Ovary (tissue), 3 donors: ENCODE data around the gene FKBP9.

Experiments used
- POLR2A ChIP-seq: fragments of 450-650 bp; IDR thresholded peaks from one replicate; pipeline ENCODE4 v1.6.1; 2017; ENCODE audit warnings: antibody characterized with exemption, mild to moderate bottlenecking, moderate library complexity
- TF ChIP-seq, protein P1 (sequence below), 3 donors: fragments of 450-650 bp in 2 of 3; fragments of 200-600 bp in 1 of 3; IDR thresholded peaks; one replicate each; pipeline versions ENCODE4 v1.5.1 to v1.8.0; 2016 to 2022; ENCODE audit warnings: antibody characterized with exemption in 3 of 3, mild to moderate bottlenecking in 1 of 3
- donor health status: DM: no; HTN: no; CAD: no.

DNA sequence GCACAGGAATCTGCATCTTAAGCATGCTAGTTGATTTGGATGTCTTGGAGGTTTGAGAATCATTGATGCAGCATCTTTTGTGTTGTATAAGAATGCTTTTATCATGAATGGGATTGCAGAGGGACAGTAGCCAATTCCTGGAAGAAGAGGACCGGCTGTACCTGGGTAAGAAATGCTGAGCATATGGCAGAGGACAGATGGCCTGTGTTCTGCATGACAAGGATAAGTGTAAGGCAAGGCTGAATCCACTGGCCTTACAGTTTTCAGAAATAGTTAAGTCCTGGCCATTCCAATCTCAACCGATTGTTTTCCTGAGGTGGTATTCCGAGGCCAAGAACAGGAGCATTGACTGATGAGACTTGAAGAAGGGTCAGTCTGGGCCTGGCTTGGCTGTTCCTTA lies 41.2 kb upstream of the FKBP9 start:
- TF ChIP-seq, protein P1, sequence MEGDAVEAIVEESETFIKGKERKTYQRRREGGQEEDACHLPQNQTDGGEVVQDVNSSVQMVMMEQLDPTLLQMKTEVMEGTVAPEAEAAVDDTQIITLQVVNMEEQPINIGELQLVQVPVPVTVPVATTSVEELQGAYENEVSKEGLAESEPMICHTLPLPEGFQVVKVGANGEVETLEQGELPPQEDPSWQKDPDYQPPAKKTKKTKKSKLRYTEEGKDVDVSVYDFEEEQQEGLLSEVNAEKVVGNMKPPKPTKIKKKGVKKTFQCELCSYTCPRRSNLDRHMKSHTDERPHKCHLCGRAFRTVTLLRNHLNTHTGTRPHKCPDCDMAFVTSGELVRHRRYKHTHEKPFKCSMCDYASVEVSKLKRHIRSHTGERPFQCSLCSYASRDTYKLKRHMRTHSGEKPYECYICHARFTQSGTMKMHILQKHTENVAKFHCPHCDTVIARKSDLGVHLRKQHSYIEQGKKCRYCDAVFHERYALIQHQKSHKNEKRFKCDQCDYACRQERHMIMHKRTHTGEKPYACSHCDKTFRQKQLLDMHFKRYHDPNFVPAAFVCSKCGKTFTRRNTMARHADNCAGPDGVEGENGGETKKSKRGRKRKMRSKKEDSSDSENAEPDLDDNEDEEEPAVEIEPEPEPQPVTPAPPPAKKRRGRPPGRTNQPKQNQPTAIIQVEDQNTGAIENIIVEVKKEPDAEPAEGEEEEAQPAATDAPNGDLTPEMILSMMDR (IDR thresholded peaks at IDR 0.05): no peak
- TF ChIP-seq POLR2A: no peak
